ENCODE results near the gene DOP1B.

DNA sequence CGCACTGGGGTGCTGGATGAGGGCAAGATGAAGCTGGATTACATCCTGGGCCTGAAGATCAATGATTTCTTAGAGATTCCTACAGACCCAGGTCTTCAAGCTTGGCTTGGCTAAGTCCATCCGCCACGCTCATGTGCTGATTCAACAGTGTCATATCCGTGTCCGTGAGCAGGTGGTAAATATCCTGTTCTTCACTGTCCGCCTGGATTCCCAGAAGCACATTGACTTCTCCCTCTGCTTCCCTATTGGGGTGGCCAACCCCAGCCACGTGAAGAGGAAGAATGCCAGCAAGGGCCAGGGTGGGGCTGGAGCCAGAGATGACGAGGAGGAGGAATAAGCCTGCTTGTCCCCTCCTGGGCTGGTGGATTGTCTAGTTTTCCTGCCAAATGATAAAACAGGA lies 23.9 kb upstream of the DOP1B start:
- TF ChIP-seq, protein P1, sequence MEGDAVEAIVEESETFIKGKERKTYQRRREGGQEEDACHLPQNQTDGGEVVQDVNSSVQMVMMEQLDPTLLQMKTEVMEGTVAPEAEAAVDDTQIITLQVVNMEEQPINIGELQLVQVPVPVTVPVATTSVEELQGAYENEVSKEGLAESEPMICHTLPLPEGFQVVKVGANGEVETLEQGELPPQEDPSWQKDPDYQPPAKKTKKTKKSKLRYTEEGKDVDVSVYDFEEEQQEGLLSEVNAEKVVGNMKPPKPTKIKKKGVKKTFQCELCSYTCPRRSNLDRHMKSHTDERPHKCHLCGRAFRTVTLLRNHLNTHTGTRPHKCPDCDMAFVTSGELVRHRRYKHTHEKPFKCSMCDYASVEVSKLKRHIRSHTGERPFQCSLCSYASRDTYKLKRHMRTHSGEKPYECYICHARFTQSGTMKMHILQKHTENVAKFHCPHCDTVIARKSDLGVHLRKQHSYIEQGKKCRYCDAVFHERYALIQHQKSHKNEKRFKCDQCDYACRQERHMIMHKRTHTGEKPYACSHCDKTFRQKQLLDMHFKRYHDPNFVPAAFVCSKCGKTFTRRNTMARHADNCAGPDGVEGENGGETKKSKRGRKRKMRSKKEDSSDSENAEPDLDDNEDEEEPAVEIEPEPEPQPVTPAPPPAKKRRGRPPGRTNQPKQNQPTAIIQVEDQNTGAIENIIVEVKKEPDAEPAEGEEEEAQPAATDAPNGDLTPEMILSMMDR (IDR thresholded peaks at IDR 0.05), result no peak
- no peak for TF ChIP-seq POLR2A (IDR thresholded peaks at IDR 0.05)

Measured in lower leg skin (tissue), 3 donors.